Measurements from ENCODE around the gene PTPRT.
A peak's percentile ranks its signal among the peaks of the same experiment; 100 is the strongest.

- no peak for TF ChIP-seq CBFB (IDR thresholded peaks at IDR 0.05; ENCODE audit: low read depth)
- no peak for TF ChIP-seq CTCF (IDR thresholded peaks at IDR 0.05 in 2 of 3, conservative IDR thresholded peaks at IDR 0.05 in 1 of 3; ENCODE audit: control insufficient read depth in 2 of 3, extremely low read depth in 1 of 3, insufficient read depth in 1 of 3, low read depth in 3 of 3, low read length in 3 of 3)
- TF ChIP-seq ETV6 (conservative IDR thresholded peaks at IDR 0.05 in 1 of 2, IDR thresholded peaks at IDR 0.05 in 1 of 2; ENCODE audit: borderline replicate concordance in 1 of 2, low read depth in 1 of 2) = no peak
- TF ChIP-seq RAD21 (IDR thresholded peaks at IDR 0.05; ENCODE audit: insufficient read depth, low read depth, low read length) = no peak
- no peak for TF ChIP-seq POLR2A (IDR thresholded peaks at IDR 0.05; ENCODE audit: low read depth, low read length)
- TF ChIP-seq, protein P1, sequence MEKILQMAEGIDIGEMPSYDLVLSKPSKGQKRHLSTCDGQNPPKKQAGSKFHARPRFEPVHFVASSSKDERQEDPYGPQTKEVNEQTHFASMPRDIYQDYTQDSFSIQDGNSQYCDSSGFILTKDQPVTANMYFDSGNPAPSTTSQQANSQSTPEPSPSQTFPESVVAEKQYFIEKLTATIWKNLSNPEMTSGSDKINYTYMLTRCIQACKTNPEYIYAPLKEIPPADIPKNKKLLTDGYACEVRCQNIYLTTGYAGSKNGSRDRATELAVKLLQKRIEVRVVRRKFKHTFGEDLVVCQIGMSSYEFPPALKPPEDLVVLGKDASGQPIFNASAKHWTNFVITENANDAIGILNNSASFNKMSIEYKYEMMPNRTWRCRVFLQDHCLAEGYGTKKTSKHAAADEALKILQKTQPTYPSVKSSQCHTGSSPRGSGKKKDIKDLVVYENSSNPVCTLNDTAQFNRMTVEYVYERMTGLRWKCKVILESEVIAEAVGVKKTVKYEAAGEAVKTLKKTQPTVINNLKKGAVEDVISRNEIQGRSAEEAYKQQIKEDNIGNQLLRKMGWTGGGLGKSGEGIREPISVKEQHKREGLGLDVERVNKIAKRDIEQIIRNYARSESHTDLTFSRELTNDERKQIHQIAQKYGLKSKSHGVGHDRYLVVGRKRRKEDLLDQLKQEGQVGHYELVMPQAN (conservative IDR thresholded peaks at IDR 0.05) = no peak
- TF ChIP-seq BHLHE40 (IDR thresholded peaks at IDR 0.05; ENCODE audit: borderline replicate concordance in 1 of 2, low read depth in 2 of 2, low read length in 1 of 2) = no peak
- no peak for TF ChIP-seq JUND (IDR thresholded peaks at IDR 0.05; ENCODE audit: low read depth, low read length)
- TF ChIP-seq EZH2 (IDR thresholded peaks at IDR 0.05; ENCODE audit: borderline replicate concordance, control insufficient read depth, low read depth, low read length) = no peak
- TF ChIP-seq MYC (IDR thresholded peaks at IDR 0.05; ENCODE audit: insufficient read depth, insufficient read length, insufficient replicate concordance, low read length, severe bottlenecking) = no peak
- TF ChIP-seq GABPA (IDR thresholded peaks at IDR 0.05; ENCODE audit: low read depth) = no peak
- no peak for TF ChIP-seq SP1 (IDR thresholded peaks at IDR 0.05; ENCODE audit: low read depth, low read length)
- TF ChIP-seq RUNX3 (IDR thresholded peaks at IDR 0.05; ENCODE audit: low read length) = peak; percentile 79
Observed at GRCh38 chr20:42130810-42131596, 1058.7 kb downstream of the PTPRT start.
